ENCODE data around the gene OR14A16.

The OR14A16 gene, protein sequence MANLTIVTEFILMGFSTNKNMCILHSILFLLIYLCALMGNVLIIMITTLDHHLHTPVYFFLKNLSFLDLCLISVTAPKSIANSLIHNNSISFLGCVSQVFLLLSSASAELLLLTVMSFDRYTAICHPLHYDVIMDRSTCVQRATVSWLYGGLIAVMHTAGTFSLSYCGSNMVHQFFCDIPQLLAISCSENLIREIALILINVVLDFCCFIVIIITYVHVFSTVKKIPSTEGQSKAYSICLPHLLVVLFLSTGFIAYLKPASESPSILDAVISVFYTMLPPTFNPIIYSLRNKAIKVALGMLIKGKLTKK

GRCh38 chr1:247824023-247824422 lies at the start of gene OR14A16:
Gene OR14A16, minus strand, starts transcription at chr1:247824119. Its CDS starts 8,390 bp downstream, at chr1:247815729.
- no peak within 1 kb of the TSS for H3K27ac Mint-ChIP-seq
- H3K9me3 Mint-ChIP-seq = peaks cover 12% of the 10 kb centered on the region
- H3K4me3 Mint-ChIP-seq = no peak within 1 kb of the TSS
- intact Hi-C loops (cut with micrococcal nuclease) = no loop called here
- no peaks in the 10 kb centered on the region for H3K36me3 Mint-ChIP-seq (ENCODE audit: low read depth)
- no peaks in the 10 kb centered on the region for H3K4me1 Mint-ChIP-seq (ENCODE audit: low read depth)
- no peaks in the 10 kb centered on the region for H3K27me3 Mint-ChIP-seq

DNA sequence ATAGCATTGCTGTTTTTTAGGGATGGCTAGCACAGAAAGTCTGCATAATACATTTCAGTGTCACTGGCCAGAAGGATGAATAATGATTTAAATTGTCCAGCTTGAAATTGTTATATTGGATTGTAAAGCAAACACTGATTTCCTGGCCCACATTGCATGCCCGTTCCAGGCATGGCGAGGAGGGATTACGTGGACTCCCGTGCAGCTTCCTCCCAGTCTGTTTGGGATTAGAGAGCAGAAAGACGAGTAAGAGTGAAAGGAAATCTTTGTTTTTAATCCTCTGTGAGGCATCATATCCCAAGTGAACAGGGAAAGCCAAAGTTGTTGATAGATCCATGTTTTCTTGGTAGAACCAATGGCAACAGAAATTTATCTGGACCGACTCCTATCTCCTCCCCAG lies 41.5 kb upstream of the OR14A16 start:
- H3K27me3 Mint-ChIP-seq = no peaks in the 10 kb centered on the region
- H3K4me1 Mint-ChIP-seq (ENCODE audit: low read depth) = no peaks in the 10 kb centered on the region
- H3K9me3 Mint-ChIP-seq = peaks cover 8% of the 10 kb centered on the region

DNA sequence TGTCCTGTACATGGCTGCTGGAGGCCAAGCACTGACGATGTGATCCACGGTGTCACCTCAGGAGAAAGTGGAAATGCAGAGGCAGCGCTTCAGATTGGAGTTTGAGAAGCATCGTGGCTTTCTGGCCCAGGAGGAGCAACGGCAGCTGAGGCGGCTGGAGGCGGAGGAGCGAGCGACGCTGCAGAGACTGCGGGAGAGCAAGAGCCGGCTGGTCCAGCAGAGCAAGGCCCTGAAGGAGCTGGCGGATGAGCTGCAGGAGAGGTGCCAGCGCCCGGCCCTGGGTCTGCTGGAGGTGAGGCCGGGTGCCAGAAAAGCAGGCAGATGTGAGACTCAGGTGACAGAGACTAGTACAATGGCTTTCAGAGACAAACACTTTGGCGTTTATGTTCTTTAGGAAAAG lies 40.7 kb upstream of the OR14A16 start:
- H3K4me3 Mint-ChIP-seq = no peak overlapping the region
- H3K9me3 Mint-ChIP-seq = peaks cover 4% of the 10 kb centered on the region
- no peak overlapping the region for H3K27ac Mint-ChIP-seq
- no peaks in the 10 kb centered on the region for H3K27me3 Mint-ChIP-seq
- peaks cover 9% of the 10 kb centered on the region for H3K36me3 Mint-ChIP-seq (ENCODE audit: low read depth)
- intact Hi-C loops (cut with micrococcal nuclease) = no loop called here
- no peaks in the 10 kb centered on the region for H3K4me1 Mint-ChIP-seq (ENCODE audit: low read depth)

More for the DNA sequence above, 41.5 kb upstream of the OR14A16 start:
- Mint-ChIP-seq H3K4me3 (no peak overlapping the region), H3K36me3 (ENCODE audit: low read depth) (peaks cover 13% of the 10 kb centered on the region), H3K27ac (no peak overlapping the region)
- intact Hi-C loops (cut with micrococcal nuclease) = no loop called here

DNA sequence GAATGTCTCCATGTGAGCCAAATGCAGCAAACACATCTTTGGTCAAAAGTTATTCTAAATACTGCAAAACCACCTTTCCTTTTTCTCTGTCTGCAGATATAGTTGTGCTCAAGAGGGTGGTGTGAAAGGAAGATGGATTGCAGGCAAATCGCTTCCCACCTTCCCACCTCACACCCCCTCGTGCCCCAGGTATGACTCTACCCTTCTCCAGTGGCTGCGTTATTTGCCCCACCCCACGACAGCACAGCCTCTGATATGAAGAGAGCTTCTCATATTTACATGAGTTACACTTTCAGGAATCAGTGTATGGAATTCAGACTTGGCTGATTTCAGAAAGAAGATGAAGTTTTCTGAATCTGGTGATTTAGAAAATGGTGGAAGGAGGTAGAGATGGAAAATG lies 38.8 kb upstream of the OR14A16 start:
- intact Hi-C loops (cut with micrococcal nuclease) = no loop called here
- H3K27me3 Mint-ChIP-seq = peaks cover 8% of the 10 kb centered on the region
- no peak overlapping the region for H3K4me3 Mint-ChIP-seq
- H3K36me3 Mint-ChIP-seq (ENCODE audit: low read depth) = peaks cover 6% of the 10 kb centered on the region
- H3K4me1 Mint-ChIP-seq (ENCODE audit: low read depth) = peaks cover 5% of the 10 kb centered on the region
- H3K9me3 Mint-ChIP-seq = no peaks in the 10 kb centered on the region
- H3K27ac Mint-ChIP-seq = no peak overlapping the region

GRCh38 chr1:247857985-247858619 lies 34.2 kb upstream of the OR14A16 start:
- Mint-ChIP-seq H3K27me3 (peaks cover 28% of the 10 kb centered on the region), H3K9me3 (no peaks in the 10 kb centered on the region), H3K4me3 (peak overlapping the region; percentile 94), H3K27ac (no peak overlapping the region), H3K4me1 (ENCODE audit: low read depth) (peaks cover 23% of the 10 kb centered on the region), H3K36me3 (ENCODE audit: low read depth) (peaks cover 4% of the 10 kb centered on the region)
- intact Hi-C loops (cut with micrococcal nuclease) = loop anchor here (10.0 kb wide), 1 partner anchor 173 kb away; no protein-coding TSS in a partner anchor

GRCh38 chr1:247857069-247857984 lies 33.4 kb upstream of the OR14A16 start, which contains the start of gene TRIM58:
Gene TRIM58, plus strand, starts transcription at chr1:247857187. Its CDS starts 60 bp downstream, at chr1:247857247.
- intact Hi-C loops (cut with micrococcal nuclease) = loop anchor here (10.0 kb wide), 1 partner anchor 173 kb away; no protein-coding TSS in a partner anchor
- Mint-ChIP-seq H3K27me3 (peaks cover 28% of the 10 kb centered on the region), H3K36me3 (ENCODE audit: low read depth) (peaks cover 4% of the 10 kb centered on the region), H3K4me3 (peak within 1 kb of the TSS; percentile 94), H3K4me1 (ENCODE audit: low read depth) (peaks cover 30% of the 10 kb centered on the region), H3K9me3 (no peaks in the 10 kb centered on the region), H3K27ac (peak within 1 kb of the TSS; percentile 54)

DNA sequence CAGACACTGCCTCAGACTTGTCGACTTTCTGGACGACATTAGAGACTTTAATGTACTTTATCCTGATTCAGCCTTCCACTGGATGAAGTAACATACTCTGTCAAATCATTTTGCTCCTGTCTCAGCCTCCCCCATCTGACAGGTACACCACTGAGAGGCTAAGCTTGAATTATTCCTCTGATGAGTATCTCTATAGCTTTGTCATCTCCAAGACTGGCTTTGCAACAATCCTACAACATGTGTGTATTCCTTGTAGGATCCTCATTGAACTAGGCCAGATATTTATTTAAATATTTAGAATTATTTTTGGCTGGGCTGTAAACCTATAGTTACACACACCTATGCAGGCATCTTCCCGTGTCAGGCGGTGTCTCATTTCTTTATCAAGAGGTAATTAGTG lies 32.0 kb upstream of the OR14A16 start:
- intact Hi-C loops (cut with micrococcal nuclease) = loop anchor here (10.0 kb wide), 1 partner anchor 171 kb away; no protein-coding TSS in a partner anchor
- no peaks in the 10 kb centered on the region for H3K9me3 Mint-ChIP-seq
- H3K4me1 Mint-ChIP-seq (ENCODE audit: low read depth) = peaks cover 36% of the 10 kb centered on the region
- peaks cover 4% of the 10 kb centered on the region for H3K36me3 Mint-ChIP-seq (ENCODE audit: low read depth)
- H3K27ac Mint-ChIP-seq = no peak overlapping the region
- no peak overlapping the region for H3K4me3 Mint-ChIP-seq
- peaks cover 28% of the 10 kb centered on the region for H3K27me3 Mint-ChIP-seq

GRCh38 chr1:247854899-247855545 lies 31.1 kb upstream of the OR14A16 start:
- H3K27me3 Mint-ChIP-seq = peaks cover 28% of the 10 kb centered on the region
- H3K36me3 Mint-ChIP-seq (ENCODE audit: low read depth) = peaks cover 4% of the 10 kb centered on the region
- H3K9me3 Mint-ChIP-seq = no peaks in the 10 kb centered on the region
- no peak overlapping the region for H3K4me3 Mint-ChIP-seq
- intact Hi-C loops (cut with micrococcal nuclease) = loop anchor here (10.0 kb wide), 1 partner anchor 170 kb away; no protein-coding TSS in a partner anchor
- H3K4me1 Mint-ChIP-seq (ENCODE audit: low read depth) = peaks cover 36% of the 10 kb centered on the region
- H3K27ac Mint-ChIP-seq = no peak overlapping the region

DNA sequence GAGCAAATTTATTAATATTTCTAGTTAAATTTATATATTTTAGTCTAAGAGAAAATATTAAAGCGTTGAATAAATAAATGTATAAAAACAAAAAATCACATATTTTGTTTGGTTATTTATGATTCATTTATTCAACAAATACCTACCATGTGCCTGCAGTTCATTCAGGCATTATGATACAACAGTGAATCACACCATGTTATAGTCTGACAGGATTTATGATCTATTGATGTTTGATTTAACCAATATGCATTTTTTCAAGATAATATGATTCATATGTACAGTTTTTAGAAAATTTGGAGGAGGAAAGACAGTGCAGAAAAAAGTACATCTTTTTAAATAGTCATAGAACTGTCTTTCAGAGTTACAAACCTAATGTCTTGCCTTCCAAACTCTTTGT lies 25.7 kb upstream of the OR14A16 start:
- Mint-ChIP-seq H3K27ac (no peak overlapping the region), H3K4me1 (ENCODE audit: low read depth) (peaks cover 18% of the 10 kb centered on the region), H3K9me3 (no peaks in the 10 kb centered on the region), H3K36me3 (ENCODE audit: low read depth) (no peaks in the 10 kb centered on the region), H3K27me3 (peaks cover 4% of the 10 kb centered on the region), H3K4me3 (no peak overlapping the region)
- intact Hi-C loops (cut with micrococcal nuclease) = loop anchor here (10.0 kb wide), 1 partner anchor 165 kb away; no protein-coding TSS in a partner anchor

DNA sequence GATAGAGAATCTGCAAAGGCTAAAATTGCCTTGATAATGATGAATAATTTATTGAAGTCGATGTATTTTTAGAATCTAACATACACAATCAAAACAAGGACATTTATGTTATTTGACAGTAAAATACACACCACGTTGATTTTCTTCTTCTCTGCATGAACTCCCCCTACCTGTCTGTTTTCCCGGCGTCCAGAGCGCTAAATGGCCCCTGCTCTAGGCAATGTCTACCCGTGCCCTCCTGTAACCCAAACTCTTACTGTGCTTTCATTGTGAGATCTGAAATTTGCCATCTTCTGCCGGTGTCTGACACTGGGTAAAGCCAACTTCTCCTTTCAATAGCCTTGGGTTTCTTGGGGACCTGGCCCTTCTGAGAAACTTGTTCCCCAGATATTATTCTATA lies 24.4 kb upstream of the OR14A16 start:
- Mint-ChIP-seq H3K4me3 (no peak overlapping the region), H3K27ac (no peak overlapping the region), H3K36me3 (ENCODE audit: low read depth) (no peaks in the 10 kb centered on the region), H3K27me3 (peaks cover 3% of the 10 kb centered on the region), H3K4me1 (ENCODE audit: low read depth) (peaks cover 16% of the 10 kb centered on the region), H3K9me3 (no peaks in the 10 kb centered on the region)
- intact Hi-C loops (cut with micrococcal nuclease) = no loop called here

GRCh38 chr1:247845693-247846017 lies 21.7 kb upstream of the OR14A16 start:
- no peaks in the 10 kb centered on the region for H3K9me3 Mint-ChIP-seq
- H3K36me3 Mint-ChIP-seq (ENCODE audit: low read depth) = no peaks in the 10 kb centered on the region
- H3K27me3 Mint-ChIP-seq = no peaks in the 10 kb centered on the region
- intact Hi-C loops (cut with micrococcal nuclease) = no loop called here
- H3K4me1 Mint-ChIP-seq (ENCODE audit: low read depth) = peaks cover 5% of the 10 kb centered on the region
- H3K27ac Mint-ChIP-seq = no peak overlapping the region
- no peak overlapping the region for H3K4me3 Mint-ChIP-seq

GRCh38 chr1:247845011-247845692 lies 21.2 kb upstream of the OR14A16 start:
- Mint-ChIP-seq H3K27me3 (no peaks in the 10 kb centered on the region), H3K4me3 (no peak overlapping the region), H3K9me3 (no peaks in the 10 kb centered on the region), H3K4me1 (ENCODE audit: low read depth) (peaks cover 5% of the 10 kb centered on the region), H3K27ac (no peak overlapping the region), H3K36me3 (ENCODE audit: low read depth) (no peaks in the 10 kb centered on the region)
- intact Hi-C loops (cut with micrococcal nuclease) = no loop called here

DNA sequence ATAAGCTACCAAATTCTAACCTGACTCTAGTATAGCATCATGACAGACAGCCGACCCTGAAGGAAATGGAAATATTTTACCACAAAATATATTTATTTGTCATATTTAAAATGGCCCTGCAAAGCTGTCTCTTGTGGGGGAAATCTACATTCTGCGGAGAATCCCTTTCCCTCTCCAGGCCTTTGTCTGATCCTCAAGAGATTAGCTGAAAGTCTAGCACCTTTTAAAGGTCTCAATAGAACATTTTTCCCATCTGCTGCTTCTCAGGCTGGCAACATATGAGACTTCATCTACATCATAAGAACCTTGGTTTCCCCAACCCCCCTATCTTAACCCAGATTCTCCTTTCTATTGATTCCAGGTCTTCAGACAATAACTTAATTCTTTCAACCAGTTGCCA lies 19.5 kb upstream of the OR14A16 start:
- Mint-ChIP-seq H3K4me3 (no peak overlapping the region), H3K4me1 (ENCODE audit: low read depth) (peaks cover 5% of the 10 kb centered on the region), H3K27ac (no peak overlapping the region), H3K36me3 (ENCODE audit: low read depth) (no peaks in the 10 kb centered on the region), H3K9me3 (no peaks in the 10 kb centered on the region), H3K27me3 (no peaks in the 10 kb centered on the region)
- intact Hi-C loops (cut with micrococcal nuclease) = no loop called here

Measured in dendritic cell treated with granulocyte-macrophage colony-stimulating factor and Interleukin-4, amounts not matched to agents 40 ng/mL and 50 ng/mL, for 4 days (primary cell).